Stimulated activated naive CD8-positive, alpha-beta T cell treated with anti-CD3 and anti-CD28 coated beads, Interleukin-15, Interleukin-2, amounts not matched to agents 100 U/mL and 50 U/mL, for 24 hours (primary cell): ENCODE measurements around the gene MARS1.
"Not testable (repeated sequence)": the region's sequence is repeated elsewhere in the genome, so short reads cannot be mapped to it uniquely, and the experiment has no call there.

Source experiments
- ATAC-seq: fragments of 150-1000 bp; cut with Tn5 transposase; one replicate; pipeline ENCODE4 v1.10.0; 2021
- DNase-seq: peaks from one replicate; pipeline ENCODE4 v3.0.0; 2021

Gene MARS1

GRCh38 chr12:57495051-57495701 is 7.3 kb downstream of the MARS1 start:
- ATAC-seq, DNase-seq: not testable (repeated sequence)

GRCh38 chr12:57496822-57497221 is 9.0 kb downstream of the MARS1 start:
- no peak for DNase-seq
- ATAC-seq, result no peak

GRCh38 chr12:57497223-57498131 is 9.6 kb downstream of the MARS1 start:
- ATAC-seq (no peak), DNase-seq (no peak)

GRCh38 chr12:57498132-57498502 is 10.2 kb downstream of the MARS1 start:
- ATAC-seq, result no peak
- DNase-seq, result no peak

DNA sequence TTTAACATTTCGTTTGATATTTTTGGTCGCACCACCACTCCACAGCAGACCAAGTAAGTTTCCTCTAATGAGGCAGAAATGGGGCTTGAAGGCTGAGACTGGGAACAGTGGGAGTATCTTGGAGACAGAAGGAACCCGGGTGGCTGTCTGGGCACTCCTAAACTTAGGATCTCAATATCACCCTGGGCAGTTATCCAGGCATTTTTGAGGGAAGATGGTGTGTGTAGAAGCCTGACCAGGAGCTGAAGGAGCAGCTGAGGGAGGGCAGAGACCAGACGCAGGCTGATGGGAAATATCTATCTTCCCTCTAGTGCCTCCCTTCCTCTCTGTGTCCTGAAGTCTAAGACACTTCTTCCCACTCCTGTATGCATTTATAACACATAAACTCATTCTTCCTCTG is 10.7 kb downstream of the MARS1 start:
- ATAC-seq (no peak), DNase-seq (no peak)

DNA sequence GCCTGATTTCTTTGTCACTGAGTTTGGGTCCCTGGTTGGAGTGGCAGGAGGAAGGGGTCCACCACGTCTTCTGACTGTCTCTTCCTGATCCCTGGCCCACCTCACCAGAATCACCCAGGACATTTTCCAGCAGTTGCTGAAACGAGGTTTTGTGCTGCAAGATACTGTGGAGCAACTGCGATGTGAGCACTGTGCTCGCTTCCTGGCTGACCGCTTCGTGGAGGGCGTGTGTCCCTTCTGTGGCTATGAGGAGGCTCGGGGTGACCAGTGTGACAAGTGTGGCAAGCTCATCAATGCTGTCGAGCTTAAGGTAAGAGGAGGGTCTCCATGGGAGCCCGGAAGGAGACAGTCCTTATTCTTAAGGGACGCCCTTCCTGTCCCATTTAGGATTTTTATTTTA is 12.3 kb downstream of the MARS1 start:
- no peak for ATAC-seq
- DNase-seq, result no peak

- not testable (repeated sequence) for DNase-seq, ATAC-seq
These were observed 14.6 kb downstream of the MARS1 start for GRCh38 chr12:57502311-57502969.

GRCh38 chr12:57506541-57506940 is 18.7 kb downstream of the MARS1 start:
- not testable (repeated sequence) for DNase-seq, ATAC-seq

- not testable (repeated sequence) for DNase-seq, ATAC-seq
These were observed 19.9 kb downstream of the MARS1 start for GRCh38 chr12:57507796-57508195.

DNA sequence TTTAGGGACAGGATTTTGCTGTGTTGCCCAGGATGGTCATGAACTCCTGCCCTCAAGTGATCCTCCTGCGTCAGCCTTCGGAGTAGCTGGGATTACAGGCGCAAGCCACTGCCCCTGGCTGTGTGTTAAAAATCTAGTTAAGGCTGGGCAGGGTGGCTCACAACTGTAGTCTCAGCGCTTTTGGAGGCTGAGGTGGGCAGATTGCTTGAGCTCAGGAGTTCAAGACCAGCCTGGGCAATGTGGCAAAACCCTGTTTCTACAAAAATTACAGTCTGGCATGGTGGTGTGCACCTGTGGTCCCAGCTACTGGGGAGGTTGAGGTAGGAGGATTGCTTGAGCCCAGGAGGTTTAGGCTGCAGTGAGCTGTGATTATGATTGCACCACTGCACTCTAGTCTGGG is 23.3 kb downstream of the MARS1 start:
- DNase-seq (no peak), ATAC-seq (no peak)

GRCh38 chr12:57511588-57512325 is 23.9 kb downstream of the MARS1 start:
- DNase-seq (no peak), ATAC-seq (no peak)

GRCh38 chr12:57512665-57513064 is 24.8 kb downstream of the MARS1 start:
- no peak for DNase-seq
- ATAC-seq, result no peak

DNA sequence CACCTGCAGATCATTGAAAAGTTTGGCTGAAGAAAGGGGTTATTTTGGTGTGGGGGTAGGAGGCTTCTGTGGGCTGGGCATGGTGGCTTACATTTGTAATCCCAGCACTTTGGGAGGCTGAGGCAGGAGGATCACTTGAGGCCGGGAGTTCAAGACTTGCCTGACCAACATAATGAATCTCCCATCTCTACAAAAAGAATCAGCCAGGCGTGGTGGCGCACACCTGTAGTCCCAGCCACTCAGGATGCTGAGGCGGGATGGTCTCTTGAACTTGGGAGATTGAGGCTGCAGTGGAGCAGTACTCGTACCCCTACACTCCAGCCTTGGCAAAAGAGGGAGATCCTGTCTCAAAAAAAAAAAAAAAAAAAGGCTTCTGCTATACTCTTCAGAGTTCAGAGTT is 25.4 kb downstream of the MARS1 start:
- no peak for DNase-seq
- ATAC-seq, result no peak

GRCh38 chr12:57513677-57514076 is 25.8 kb downstream of the MARS1 start:
- not testable (repeated sequence) for ATAC-seq, DNase-seq

- not testable (repeated sequence) for ATAC-seq, DNase-seq
These were observed 26.4 kb downstream of the MARS1 start for GRCh38 chr12:57514246-57514645.

- ATAC-seq (no peak), DNase-seq (no peak)
These were observed 27.0 kb downstream of the MARS1 start for GRCh38 chr12:57514720-57515407.

GRCh38 chr12:57515408-57515933 is 27.6 kb downstream of the MARS1 start:
- DNase-seq (no peak), ATAC-seq (no peak)

GRCh38 chr12:57515934-57516541 is 28.2 kb downstream of the MARS1 start:
- ATAC-seq (no peak), DNase-seq (no peak)

DNA sequence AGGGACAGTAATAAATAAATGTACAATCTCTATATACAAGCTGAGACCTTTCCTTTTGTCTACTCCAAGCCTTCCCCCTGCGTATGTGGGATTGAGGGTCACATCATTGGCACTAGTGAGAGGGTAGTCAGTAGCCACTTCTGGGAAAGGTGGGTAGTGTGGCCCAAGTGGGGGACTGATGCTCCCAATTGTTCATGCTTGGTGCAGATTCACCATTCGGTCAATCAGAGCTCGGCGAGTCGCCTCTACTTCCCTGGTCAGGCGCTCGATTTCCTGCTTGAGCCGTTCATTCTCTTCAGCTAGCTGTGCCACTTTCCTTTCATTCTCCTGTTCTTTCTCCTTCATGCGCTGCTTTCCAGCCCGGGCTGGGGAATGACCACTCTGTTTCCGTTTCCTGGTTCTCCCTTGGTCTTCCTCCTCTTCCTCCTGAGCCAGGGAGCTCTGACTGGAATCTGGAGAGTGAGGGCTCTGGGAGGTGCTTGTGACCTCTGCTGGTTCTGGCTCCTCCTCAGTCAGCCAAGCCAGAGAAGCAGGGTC is 28.8 kb downstream of the MARS1 start:
- ATAC-seq, result no peak
- no peak for DNase-seq

DNA sequence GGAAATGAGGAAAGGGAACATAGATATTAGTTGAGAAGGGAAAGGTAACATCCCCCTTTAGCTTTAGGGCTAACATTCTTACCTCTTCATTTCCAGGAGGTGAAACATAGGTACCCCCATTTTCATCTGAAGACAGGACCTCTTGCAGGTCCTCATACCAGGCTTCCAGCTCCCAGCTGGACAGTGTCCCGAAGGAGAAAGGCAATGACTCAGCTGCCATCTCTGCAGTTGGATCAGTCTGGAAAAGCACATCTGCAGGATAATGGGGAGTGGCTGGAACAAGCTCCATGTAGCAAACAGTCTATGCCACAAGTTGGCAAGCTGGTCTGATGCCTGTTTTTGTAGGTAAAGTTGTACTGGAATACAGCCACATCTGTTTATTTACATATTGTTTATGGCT is 29.3 kb downstream of the MARS1 start:
- ATAC-seq (no peak), DNase-seq (no peak)

DNA sequence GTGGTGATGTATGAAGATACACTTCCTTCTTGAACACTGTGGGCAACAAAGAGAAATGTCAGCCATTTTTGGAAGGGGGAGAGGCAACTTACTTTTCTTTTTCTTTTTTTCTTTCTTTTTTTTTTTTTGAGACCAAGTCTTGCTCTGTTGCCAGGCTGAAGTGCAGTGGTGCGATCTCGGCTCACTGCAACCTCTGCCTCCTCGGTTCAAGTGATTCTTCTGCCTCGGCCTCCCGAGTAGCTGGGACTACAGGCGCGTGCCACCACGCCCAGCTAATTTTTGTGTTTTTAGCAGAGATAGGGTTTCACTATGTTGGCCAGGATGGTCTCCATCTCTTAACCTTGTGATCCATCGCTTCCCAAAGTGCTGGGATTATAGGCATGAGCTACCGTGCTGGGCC is 29.9 kb downstream of the MARS1 start:
- not testable (repeated sequence) for DNase-seq, ATAC-seq
